NCI-H187 (cell line): ENCODE data around the gene PTPRCAP.
A peak's percentile ranks its signal among the peaks of the same experiment; 100 is the strongest.

ENCODE experiments used
- DNase-seq, 2 experiments: peaks; one replicate each; lab custom pipeline; 2025; lab: John Stamatoyannopoulos, UW

PTPRCAP gene

DNA sequence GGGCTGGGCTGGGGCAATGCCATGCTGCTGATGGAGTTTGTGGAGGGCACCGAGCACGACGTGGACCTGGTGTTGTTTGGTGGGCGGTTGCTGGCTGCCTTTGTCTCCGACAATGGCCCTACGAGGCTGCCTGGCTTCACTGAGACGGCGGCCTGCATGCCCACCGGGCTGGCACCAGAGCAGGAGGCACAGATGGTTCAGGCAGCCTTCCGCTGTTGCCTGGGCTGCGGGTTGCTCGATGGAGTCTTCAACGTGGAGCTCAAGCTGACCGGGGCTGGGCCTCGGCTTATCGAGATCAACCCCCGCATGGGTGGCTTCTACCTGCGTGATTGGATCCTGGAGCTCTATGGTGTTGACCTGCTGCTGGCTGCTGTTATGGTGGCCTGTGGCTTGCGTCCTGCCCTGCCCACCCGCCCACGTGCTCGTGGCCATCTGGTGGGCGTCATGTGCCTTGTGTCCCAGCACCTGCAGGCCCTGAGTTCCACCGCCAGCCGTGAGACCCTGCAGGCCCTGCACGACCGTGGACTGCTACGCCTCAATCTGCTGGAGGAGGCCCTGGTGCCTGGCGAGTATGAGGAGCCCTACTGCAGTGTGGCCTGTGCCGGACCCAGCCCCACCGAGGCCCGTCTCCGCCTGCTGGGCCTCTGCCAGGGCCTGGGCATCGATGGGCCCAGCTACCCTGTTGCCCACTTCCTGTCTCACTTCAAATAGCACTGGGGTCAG is 13.4 kb downstream of the PTPRCAP start:
- DNase-seq, result no peak

GRCh38 chr11:67423466-67423865 is 14.0 kb downstream of the PTPRCAP start:
- no peak for DNase-seq

DNA sequence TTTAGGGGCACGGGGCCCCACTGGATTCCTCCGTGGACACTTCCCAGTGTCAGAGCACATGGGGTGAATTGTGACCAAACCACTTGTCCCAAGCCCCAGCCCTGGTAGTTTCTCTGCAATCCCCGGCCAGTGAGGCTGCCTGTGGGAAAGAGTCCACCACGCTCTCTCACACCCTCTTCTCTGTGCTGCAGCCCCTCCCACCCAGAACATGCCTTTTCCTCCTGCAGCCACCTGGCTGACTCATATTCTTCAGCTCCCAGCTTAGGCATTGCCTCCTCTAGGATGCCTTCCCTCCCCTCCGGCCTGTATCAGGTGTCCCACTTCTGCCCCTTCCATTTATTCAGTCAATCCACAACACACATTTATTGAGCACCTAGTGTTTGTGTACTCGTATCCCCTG is 14.6 kb downstream of the PTPRCAP start:
- no peak for DNase-seq

DNA sequence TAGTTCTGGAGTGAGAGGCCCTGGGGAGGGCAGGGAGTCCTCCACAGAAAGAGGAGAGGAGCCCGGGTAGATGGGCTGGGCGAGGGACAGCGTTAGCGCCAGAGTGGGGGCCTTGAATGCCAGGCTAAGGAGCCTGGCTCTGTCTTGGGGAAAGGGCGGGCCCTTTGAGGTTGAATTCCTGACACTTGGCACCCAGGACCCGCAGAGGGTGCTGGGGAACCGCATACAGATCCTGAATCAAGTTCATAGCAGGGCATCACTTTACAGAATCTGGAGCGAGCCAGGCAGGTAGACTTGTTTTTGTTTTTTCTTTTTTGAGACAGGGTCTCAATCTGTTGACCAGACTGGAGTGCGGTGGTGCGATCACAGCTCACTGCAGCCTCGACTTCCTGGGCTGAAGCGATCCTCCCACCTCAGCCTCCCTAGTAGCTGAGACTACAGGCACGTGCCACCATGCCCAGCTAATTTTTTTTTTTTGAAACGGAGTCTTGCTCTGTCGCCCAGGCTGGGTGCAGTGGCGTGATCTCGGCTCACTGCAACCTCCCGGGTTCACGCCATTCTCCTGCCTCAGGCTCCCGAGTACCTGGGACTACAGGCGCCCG is 16.0 kb downstream of the PTPRCAP start:
- no peak for DNase-seq

GRCh38 chr11:67420646-67421429 is 16.6 kb downstream of the PTPRCAP start:
- DNase-seq, result peak; percentile 92

GRCh38 chr11:67420147-67420645 is 17.3 kb downstream of the PTPRCAP start:
- no peak for DNase-seq

DNA sequence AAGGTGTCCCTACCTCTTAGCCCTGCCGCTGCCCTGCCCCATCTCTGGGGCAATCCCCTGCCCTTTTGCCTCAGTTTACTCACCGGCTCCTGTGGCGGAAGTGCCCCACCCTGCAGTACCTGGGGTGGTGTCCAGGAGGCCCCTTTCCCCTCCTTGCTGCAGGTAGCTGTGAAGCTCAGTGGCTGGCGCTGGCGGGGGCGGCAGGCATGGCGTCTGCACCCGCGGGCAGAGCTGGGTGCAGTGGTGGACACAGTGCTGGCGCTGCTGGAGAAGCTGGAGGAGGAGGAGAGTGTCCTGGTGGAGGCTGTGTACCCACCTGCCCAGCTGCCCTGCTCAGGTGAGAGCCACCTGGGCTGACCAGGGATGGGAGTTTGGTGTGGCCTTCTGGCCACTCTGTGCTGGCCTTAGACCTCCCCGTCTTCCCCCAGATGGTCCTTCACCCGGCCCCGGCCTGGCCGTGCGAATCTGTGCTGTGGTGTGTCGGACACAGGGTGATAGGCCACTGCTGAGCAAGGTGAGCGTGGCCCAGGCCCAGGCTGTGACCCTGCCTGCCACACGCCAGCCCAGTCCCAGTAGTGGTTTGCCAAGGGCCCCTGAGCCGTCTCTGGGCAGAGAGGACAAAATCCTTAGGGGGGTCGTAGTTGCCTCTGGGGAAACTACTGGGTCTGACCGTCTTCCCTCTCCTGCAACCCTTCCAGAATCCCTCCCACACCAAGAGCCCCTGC is 18.0 kb downstream of the PTPRCAP start:
- no peak for DNase-seq

DNA sequence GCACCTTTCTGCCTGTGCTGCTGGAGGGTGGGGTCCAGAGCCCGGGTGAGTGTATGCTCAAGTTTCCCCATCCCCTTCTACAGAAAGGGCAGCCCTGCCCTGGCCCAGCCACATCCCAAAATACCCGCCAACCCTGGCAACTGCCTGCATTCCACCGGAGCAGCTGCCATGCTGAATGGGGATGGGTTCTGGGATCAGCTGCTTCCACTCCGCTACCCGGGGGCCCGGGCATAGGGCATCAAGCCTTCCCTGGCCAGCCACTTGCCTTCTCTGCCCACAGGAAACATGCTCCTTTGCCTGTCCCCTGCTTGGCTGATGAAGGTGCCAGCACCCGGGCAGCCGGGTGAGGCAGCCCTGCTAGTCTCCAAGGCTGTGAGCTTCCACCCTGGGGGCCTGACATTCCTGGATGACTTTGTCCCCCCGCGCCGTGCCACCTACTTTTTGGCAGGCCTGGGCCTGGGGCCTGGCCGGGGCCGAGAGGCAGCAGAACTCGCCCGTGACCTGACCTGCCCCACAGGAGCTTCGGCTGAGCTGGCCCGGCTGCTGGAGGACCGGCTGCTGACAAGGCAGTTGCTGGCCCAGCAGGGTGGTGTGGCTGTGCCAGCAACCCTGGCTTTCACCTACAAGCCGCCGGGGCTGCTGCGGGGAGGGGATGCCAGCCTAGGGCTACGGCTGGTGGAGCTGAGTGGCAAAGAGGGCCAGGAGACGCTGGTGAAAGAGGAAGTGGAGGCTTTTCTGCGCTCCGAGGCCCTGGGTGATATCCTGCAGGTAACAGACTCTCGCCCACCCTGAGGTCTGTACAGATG is 18.8 kb downstream of the PTPRCAP start:
- DNase-seq, result no peak

DNA sequence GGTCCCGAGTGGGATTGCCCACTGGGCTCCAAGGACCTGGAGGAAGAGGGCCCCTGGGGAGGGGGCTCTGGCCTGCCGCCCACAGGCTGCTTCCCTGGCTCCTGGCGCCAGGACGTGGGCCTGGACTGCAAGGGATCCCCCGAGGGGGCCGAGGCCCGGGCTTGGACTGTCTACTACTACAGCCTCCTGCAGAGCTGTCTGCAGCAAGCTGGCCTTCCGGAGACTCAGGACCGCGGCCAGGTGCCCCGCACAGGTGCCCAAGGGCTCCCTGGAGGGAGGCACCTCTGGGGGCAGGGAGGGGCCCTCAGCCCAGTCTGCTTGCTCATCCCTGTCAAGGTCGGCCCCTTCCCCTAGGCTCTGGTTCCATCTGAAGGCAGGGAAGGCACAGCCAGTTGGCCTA is 20.1 kb downstream of the PTPRCAP start:
- no peak for DNase-seq

DNA sequence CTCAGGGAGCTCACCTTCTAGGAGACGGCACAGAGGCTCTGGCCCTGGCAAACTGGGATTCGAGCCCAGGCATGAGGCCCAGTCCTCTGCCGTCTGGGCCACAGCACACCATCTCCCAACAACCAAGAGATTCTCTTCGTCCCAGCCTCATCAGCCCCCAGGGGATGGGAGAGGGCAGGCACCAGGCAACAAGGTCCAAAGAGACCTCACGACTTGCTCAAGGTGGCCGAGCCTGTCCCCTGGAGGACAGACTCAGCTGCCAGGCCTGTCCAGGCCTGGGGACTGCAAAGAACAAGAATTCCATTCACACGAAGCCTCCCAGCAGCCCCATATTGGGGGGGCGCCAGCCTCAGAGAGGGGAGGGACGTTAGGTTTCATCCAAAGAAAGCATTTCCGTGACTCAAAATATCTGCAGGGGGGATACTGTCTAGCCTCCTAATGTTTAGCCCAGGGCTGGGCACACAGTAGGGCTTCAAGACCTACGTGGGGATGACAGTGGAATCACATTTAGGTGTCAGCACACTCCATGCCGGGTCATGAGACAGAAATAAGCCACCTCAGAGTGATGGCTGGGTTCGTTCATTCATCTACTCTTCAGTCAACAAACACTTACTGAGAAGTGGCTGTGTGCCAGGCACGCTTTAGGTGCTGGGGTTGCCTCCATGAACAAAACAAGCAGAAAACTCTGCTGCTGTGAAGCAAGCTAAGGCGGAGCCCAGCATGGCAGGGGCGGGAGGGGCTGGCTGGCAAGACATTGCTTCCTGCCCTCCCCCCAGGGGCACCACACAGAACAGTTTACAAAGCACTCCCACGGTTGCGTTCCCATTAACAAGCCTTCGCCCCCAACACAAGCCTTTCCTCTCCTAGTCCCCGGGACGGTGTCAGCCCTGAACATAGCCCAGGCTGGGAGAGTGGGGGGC is 20.8 kb downstream of the PTPRCAP start:
- no peak for DNase-seq

GRCh38 chr11:67415501-67416304 is 21.8 kb downstream of the PTPRCAP start, which contains the start of gene CARNS1:
Gene CARNS1 (plus strand): TSS chr11:67415678. CDS start chr11:67416200, 522 bp downstream.
- DNase-seq, result no peak

DNA sequence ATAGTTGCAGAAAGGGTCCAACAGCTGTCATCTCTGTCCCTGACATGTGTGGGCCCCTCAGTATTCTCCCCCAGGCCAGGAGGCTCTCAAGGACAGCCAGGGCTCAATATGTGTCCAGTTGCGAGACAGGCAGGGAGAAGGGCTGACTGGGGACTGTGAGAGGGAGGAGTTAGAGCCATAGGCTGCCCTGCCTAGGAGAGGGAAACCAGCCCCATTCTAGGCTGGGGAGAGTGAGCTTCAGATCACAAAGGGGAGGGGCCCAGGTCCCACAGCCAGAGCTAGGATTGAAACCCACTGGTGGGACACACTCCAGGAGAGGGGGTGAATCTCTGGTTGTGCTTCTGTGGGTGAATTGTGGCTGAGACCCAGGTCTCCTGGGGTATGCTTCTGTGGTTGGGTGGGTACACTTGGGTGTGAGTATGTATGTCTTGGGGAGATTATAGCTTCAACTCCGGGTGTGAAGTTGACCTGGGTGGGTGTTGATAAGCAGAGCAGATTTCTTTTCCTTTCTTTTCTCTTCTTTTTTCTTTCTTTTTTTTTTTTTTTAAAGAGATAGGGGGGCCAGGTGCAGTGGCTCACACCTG is 24.1 kb downstream of the PTPRCAP start:
- DNase-seq, result no peak

GRCh38 chr11:67412495-67413179 is 24.8 kb downstream of the PTPRCAP start:
- DNase-seq, result no peak

DNA sequence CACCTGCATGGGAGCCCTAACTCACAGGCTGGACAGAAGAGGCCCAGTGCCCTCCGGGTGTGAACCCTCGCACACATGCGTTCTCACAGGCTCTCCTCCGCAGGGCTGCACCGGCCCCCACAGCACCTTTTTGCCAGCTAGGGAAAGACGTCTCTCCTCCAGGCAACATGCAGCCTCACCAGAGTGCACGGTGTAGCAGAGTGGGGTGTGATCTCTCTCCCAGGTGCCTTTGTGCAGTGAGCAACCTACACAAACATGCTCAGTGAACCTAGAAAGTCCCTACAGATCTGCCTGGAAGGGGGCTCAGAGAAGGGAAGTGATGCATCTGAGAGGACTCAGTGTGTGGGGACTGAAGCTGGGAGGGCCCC is 25.7 kb downstream of the PTPRCAP start:
- no peak for DNase-seq

DNA sequence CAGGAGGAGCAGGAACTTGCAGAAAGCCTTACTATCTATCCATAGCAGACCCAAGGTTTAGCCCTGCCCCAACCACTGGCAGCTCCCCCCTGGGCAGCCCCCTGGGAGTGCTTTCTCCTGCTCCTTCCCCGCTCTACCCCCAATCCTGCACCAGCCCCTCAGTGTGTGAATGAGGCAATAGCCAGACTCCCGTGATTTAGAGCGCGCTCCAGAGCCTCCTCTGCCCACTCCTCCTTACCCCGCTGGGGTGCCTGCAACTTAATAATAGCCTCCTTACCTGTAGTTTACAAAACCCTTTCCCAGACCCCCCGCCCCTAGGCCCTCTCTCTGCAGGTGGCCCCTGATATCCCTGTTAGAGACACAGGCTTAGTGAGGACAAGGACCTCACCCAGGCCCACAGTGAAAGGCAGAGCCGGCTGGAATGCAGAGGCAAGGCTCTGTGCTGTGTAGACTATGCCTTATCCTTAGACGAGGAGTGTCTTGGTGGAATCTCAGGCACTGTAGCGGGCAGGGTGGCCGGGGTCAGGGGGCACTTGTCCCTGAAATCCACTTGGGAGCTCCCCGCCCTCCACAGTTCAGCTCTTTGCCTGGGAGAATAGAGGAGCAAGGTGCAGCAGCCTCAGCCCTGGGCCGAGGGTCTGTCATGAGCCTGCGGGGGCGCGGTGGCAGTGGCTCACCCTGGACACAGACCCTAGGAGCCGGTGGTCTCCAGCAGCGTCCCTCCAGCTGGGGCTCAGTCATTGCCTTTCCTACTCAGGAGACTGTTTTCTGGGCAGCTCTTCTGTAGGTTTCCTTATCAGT is 26.3 kb downstream of the PTPRCAP start:
- DNase-seq, result no peak

GRCh38 chr11:67410369-67410831 is 27.1 kb downstream of the PTPRCAP start:
- DNase-seq, result no peak

DNA sequence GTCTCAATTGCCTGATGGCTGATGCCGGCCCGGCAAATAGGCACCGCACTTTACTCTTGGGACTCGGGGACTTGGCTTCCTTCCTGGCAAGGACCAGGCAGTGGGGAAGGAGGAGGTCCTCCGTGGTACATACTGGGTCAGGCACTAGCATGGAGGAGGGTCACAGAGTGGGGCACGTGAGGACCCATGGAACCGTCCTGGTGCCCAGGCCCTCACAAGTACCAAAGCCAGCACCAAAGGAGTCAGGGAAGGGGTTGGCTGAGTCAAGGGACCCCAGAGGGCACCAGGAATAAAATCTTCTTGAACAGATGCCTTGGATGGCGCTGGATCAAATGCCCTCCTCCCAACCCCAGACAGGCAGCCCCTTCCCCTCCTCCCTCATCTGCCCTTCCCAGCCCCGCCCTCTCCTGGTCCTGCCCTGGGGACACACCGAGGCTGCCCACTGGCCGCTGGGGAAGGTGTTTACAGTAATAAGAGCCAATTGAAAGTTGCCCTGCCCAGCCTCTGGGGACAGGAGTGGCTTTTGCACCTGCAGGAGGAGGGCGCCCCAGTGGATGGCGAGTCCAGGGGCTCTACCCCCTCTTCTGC is 27.6 kb downstream of the PTPRCAP start:
- DNase-seq, result peak in 1 of 2 experiments; percentile 40
